GM21381 (cell line): Measurements from ENCODE around the gene ALOX5AP.
A peak's percentile ranks its signal among the peaks of the same experiment; 100 is the strongest.

ENCODE experiments used
- ATAC-seq: cut with Tn5 transposase; IDR thresholded peaks from one replicate; pipeline ENCODE4 v1.9.1; 2021; ENCODE audit warnings: mild to moderate bottlenecking, moderate library complexity; ENCODE audit not compliant: unreplicated experiment

The ALOX5AP gene

DNA sequence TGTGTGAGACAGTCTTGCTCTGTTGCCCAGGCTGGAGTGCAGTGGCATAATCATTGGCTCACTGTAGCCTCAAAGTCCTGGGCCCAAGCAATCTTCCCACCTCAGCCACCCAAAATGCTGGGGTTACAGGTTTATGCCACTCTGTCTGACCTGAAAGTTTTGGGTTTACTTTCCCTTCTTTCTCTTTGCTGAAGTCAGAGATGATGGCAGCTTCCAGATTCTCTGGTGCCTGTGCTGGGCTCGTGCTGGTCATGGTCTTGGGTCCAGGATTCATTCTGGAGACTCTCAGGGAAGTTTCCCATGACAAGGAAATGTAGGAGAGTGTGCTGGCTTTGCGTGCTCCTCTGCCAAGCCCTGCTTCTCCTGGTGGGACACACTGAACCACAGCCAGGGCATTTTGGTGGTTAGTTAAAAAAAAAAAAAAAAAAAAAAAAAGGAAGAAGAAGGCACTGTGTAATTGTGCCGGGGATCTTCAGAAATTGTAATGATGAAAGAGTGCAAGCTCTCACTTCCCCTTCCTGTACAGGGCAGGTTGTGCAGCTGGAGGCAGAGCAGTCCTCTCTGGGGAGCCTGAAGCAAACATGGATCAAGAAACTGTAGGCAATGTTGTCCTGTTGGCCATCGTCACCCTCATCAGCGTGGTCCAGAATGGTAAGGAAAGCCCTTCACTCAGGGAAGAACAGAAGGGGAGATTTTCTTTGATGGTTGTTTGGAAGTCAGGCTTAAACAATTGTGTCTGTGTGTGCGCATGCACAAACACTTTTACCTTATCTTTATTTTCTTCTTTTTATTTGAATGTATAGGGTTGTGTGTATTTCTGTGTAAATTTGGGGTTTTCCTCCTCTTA lies at the start of gene ALOX5AP:
TSS of gene ALOX5AP (plus strand) at position 519 of the 847 bp plus-strand sequence. CDS start at position 582, 63 bp downstream.
- ATAC-seq, result peak; percentile 59

DNA sequence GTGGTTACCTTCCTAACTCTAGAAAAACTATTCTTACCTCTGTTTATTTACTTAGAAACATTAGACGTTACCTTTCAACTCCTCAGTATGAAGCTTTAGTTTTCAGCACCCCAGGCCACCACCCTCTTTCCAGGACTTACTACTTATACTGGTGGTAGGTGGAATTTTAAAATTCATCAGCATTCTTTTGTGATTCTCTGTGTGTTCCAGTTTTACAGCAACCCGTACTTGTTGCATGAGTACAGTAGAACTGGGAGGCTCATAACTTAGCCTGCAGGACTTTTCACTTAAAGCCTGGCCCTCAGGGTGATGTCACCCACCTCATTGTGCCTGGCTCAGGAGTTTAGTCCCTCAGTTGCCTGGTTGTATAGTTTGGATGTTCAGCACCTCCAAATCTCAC lies 49.4 kb upstream of the ALOX5AP start:
- no peak for ATAC-seq

DNA sequence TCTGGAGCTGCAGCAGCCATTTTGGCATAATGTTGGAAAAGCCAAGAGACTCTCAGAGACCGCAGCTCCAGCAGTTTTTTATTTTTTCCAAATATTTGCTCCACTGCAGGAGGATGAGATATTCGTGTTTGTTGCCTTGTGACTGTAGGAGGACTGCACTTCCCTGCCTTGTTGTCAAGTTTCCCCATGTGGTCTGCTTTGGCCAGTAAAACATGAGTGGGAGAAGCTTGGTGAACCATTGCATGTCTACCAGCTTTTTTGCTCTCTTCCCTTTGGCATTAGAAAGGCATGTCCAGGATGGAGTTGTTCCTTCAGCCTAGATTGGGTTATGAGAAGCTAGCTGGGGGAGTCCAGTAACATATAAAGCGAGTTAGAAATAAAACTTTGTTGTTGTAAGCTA lies 47.7 kb upstream of the ALOX5AP start:
- ATAC-seq, result no peak

DNA sequence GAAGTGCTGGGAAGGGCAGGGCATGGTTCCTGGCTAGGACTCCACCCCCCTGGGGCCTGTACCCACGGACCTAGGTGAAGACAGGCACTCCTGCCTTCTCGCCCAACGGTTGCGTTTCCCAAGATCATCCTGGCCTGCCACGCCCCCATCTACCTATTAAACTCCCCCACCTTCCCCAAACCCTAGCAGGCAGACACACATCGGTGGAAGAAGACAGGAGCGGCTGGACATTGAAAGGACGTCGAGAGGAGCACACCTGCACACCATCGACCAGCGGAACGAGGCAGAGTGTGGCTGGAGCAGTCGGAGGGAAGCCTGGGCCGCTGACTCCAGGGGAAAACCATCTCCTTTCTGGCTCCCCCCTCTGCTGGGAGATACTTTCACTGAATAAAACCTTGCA lies 45.6 kb upstream of the ALOX5AP start:
- ATAC-seq, result no peak

DNA sequence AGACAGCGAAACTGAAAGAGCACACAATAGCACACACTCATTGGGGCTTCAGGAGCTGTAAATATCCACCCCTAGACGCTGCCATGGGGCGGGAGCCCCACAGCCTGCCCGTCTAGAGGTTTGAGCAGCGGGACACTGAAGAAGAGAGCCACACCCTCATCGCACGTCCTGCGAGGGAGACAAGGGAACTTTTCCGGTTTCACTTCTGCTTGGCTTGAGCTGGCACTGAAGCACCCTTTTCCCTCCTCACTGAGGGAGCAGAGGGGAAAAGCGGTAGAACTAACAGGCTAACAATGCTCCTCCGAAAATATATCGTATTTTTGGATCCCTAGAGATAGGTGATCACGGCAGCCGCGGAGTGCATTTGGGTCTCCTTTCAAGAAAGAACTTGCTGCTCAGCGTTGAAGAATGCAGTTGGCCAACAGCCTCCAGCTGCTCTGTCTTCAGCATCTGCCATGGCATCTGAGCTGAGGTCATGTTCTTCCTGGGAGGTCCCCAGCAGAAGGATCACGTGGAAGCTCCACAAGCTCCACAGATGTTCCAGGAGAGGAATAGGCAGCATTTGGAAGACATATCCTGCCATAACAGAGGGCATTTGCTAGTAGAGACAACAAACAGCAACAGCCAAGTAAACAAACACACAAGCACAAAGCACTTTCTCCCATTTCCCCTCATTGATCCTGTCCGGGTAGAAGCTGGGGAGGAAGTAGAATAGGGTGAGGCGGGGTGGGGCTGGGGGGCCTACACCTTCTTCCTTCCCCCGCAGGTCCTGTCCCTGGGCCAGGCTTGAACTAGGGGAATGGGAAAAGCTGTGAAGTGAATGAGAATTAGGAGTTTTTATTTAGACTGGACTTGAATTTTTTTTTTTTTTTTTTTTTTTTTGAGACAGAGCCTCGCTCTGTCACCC lies 44.8 kb upstream of the ALOX5AP start:
- ATAC-seq, result no peak

DNA sequence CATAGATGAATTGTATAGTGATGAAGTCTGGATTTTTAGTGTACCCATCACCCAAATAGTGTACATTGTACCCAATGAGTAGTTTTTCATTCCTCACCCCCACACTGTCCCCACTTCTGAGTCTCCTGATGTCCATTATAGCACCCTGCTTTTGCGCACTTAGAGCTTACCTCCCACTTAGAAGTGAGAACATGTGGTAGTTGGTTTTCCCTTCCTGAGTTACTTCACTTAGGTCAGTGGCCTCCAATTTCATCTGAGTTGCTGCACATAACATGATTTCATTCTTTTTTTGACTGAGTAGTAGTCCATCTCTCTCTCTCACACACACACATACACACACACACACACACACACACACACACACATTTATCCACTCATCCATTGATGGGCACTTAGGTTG lies 43.2 kb upstream of the ALOX5AP start:
- ATAC-seq, result no peak

DNA sequence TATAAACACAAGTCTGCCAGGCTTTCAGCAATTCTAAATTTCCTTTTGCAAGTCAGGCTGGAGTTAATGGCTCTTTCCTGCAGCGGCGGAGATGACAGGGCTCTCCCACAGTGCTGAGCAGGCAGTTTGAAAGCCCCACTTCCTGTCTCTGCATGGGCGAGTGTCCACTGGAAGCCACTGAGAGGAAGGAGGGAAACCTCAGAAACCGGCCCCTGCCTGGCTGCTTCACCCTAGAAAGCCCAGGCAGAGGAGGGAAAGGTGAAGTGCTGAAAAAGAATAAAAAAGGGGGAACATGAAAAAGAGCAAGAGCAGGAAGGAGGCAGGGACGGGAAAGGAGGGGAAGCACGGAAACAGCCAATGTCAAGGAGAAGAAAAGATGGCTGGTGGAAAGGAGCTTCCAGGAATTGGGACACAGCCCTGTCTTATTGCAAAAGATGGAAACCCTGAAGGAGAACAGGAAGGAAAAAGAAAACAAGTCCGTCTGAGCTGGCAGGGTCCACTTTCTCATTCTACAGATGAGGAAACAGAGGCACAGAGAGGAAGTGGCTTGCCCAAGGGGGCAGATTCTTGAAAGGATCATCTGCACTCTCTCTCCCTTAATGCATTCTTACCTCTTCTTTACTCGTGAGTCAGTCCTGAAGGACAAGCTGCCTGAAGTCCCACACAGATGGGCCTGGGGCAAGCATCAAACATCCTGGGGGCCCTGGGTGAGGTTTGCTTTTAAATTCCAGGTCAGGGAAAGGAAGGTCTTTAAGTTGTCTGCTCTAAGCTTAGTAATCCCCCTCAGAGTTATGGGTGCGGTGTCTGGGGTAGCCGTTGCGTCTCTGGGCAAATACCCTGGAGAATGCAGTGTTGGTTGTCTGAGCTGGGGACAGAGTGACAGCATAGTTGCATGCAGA lies 38.8 kb upstream of the ALOX5AP start:
- ATAC-seq, result peak; percentile 64

DNA sequence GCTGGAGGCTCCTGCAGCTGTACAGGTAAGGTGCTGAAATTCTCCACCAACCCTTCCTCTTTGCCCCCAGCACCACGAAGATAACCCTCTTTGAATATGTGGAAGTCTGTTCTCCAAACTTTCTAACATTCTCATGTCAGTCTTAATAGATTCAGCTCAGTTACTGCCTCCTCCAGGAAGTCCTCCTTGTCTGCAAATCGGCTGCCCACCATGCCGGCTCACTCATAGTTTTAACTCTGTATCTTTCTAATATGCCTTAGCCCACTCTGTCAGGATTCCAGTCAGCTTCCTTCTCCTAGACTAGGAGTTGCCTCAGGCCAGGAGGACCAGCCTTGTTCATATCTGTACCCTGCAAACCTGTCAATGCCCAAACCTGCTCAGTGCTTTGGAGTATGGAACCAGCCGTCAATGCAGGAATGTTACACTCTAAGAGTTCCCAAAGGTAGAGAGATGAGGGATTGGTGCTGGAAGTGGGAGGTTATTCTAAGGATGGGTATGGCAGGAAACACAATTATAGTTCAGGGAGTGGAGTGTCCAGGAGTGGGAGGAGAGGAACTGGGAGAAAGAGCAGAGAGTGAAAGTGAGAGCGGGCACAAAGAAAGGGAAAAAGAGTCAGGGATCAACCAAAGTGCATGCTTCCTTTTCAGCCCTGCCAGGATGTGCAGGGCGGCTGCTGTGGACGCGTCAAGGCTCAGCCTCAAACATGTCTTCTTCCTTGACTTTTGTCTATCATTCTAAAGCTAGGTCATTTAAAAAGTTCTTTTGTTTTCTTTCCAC lies 38.0 kb upstream of the ALOX5AP start:
- ATAC-seq, result no peak

DNA sequence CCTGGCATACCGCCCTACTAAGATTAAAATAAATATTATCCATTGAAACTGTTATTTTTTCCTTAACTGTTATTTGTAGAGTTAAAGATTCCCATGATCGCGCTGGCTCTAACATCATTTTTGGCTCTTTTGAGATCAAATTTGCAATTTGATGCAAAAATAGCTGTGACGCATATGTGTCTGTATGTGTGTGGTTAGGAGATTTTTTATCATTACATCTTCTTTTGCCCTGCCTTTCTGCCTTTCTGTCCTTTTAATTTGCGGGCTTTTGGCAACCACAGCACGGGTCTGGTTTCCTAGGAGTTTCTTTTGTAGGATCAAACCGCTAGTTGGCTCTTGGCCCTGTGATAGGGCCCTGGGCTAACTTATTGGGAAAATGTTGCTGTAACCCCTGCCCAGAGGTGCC lies 37.3 kb upstream of the ALOX5AP start:
- ATAC-seq, result no peak

DNA sequence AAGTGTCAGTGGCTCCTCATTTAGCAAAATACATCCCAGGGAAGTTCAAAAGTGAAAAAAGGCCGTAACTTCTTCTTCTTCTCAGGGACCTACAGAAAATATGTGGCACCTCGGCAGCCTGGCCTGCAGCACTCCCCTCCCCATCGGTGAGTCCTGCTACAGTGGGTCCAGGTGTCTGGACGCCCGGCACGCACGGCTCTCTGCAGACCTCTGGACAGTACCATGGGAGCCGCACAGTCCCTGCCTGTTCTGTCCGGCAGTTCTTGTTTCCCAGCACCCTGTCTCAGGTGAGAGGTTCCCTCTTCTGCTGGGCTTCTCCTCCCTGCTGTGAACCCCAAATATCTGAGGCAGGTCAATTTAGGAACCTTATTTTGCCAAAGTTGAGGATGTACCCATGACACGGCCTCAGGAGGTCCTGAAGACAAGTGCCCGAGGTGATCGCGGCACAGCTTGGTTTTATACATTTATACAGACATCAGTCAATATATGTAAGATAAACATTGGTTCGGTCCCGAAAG lies 36.8 kb upstream of the ALOX5AP start:
- ATAC-seq, result no peak

DNA sequence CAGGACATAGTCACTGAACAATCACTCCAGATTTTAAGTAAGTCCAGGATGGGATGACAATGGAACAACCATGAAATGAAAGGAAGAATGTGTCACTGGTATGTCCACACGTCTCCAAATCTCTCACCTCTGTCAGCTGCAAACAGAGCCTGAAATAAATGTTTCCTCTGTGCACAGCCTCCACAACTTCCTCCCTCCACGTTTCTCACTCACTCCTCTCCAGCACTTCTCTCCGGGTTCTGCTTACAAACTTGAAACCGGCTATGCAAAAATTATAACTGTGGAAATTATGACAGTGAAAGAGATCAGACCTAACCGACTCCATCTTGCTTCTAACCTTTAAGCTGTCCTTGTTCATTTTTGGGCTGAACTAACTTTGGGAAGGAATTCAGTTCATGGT lies 35.0 kb upstream of the ALOX5AP start:
- ATAC-seq, result no peak

DNA sequence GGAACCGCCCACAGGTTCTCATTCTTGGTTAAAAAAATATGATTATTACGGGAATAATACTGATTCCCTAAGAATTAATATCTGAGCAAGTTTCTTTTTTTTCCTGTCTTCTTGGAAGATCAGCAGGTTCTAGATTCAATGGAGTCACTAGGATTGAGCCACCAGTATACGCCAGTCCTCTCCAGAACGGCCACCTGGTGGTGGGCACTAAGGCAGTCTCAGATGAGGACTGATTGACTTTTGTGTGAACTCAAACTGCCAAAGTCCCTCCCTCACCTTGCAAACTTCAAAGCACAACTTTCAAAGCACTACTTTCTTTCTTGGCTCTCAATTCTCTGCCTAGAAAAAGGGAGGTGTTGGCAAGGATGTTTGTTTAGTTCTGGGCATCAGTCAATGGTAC lies 33.3 kb upstream of the ALOX5AP start:
- no peak for ATAC-seq

DNA sequence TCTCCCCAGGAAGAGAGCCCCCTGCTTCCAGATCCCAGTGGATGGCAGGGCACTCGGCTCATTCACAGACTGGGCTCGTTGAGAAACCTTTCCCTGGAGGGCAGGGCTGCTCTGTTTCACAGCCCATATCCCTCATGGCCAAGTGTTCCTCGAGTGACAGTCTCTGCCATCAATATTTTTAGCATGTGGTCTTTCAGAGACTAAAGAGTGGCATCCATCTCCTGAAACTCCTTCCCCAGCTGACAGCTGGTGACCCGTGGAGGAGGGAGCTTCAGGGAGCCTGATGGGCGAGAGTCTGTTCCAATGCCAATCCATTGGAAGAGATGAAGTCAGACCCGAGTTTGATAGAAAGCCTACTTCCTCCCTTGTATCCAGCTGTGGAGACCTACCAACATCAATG lies 30.7 kb upstream of the ALOX5AP start:
- no peak for ATAC-seq

DNA sequence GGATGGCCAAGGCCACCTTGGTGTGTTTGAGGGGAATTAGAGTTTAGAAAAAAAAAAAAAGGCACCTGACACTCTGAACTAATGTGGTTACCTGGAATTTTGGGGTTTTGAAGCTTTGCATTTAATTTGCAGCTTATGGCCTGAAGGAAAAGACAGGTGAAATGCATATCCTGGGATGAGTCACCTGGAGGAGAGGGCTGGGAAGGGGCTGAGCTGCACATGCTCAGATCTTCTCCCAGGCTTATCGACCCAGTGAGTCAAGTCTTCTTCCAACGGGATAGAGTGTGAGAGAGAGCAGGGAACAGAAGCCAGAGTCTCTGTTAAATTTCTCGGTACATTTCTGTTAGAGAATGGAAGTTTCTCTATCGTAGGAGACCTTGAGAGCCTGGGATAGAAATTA lies 29.7 kb upstream of the ALOX5AP start:
- no peak for ATAC-seq

DNA sequence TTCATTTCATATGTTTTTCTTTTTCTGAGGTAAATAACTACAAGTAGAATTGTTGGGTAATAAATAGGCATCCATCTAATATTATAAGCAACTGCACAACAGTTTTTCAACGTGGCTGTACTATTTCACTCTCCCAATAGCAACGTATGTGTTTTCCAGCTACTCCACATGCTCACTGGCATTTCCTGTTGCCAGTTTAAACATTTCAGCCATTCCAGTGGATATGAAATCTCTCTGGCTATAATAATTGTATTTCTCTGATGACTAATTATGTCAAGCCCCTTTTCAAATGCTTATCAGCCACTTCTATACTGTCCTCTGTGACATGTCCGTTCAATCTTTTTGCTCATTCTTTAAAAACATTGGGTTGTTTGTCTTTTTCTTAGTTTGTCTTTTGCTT lies 26.8 kb upstream of the ALOX5AP start:
- ATAC-seq, result no peak

DNA sequence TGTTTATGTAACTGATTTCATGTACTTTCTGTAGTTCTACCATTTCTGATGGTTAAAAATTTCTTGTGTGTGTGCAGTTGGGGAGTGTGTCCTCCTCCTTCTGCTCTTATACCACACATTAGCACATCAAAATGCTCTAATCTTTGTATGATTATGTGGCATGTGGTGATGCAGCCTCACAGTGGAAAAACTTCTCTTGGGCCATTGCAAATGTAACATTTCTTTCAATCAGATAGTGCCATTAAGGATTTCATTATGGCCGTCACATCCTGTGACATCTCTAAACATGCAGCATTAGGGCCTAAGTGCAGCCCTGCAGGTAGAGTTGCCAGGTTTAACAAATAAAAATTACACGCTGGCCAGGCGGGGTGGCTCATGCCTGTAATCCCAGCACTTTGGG lies 24.9 kb upstream of the ALOX5AP start:
- ATAC-seq, result no peak

DNA sequence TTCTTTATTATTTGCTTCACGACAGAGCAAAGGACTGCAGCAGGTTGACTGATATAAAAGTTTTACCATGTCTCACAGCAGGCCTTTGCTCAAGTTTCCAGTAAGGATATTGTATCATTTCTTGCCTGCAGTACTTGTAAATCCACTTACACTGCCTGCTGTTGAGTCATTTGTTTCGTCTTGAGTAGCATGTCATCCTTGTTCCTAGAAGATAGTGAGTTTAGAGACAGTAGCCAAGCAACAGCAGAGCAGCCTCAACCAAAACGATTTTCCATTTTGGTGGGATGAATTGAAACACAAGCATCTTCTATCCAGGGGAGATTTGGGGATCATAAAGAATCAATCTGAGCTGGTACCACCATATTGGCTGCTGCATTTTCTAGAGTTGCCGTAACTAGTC lies 24.0 kb upstream of the ALOX5AP start:
- no peak for ATAC-seq

DNA sequence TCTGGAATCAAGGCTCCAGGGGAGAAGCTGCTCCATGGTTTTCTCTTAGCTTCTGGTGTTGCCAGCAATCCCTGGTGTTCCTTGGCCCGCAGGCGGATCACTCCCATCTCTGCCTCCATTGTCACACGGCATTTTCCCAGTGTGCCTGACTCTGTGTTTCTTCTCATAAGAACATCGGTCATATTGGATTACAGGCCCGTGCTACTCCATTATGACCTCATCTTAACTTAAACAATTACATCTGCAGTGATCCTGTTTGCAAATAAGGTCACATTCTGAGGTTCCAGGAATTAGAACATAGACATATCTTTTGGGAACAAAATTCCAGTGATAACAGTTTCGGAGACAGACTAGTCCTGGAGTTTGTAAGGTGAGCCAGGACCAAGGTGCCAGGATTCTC lies 23.5 kb upstream of the ALOX5AP start:
- ATAC-seq, result no peak

DNA sequence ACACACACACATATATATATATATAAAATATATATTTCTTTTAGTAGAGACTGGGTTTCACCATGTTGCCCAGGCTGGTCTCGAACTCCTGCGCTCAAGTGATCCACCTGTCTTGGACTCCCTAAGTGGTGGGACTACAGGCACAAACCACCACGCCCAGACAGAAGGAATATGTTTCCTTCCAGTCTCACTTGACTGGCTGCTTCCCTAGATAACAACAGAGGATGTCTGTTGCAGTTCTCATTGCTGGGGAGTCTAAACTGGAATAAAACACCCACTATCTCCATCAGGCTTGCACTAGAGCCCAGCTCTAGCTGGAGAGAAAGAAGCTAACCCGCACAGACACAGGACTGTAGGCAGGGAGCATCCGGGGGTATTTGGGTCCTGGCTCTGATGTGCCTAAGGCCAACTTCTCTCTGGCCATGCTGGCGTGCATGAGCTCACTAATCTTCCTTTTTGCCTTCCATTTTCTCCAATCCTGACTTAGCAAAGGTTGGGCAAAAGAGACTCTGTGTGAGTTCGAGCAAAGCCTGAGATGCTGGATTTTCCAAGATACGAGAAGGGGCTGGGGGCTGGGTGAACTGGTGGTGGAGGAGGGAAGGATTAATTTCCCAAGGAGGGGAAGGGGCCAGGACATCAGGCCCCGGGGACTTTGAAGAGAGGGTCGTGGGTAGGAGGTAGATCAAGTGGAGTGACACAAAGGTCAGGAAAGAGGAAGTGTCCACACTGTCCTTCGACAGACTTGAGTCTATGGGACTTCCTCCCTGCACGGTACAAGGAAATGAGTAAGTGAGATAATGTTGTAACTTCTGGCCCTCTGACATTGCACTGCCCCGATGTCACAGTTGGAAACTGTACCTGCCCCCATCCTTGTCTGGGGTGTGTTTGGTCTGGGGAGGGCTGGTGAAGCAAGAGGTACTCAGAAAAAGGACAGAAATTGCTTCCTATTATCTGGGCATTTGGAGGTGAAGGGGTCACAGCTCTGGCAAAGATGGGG lies 22.5 kb upstream of the ALOX5AP start:
- no peak for ATAC-seq
